Activated CD8-positive, alpha-beta T cell treated with anti-CD3 and anti-CD28 coated beads for 36 hours (primary cell): ENCODE data around the gene UBE2QL1. TPM values are rescaled to one million over a fixed set of nuclear protein-coding genes. Genes with fewer than 3 reads are reported as not detected.

ENCODE experiments used
- ATAC-seq: fragments of 200-7000 bp; cut with Tn5 transposase; one replicate; pipeline ENCODE4 v1.10.0; 2021; ENCODE audit warnings: mild to moderate bottlenecking, moderate library complexity
- CTCF ChIA-PET: fragments of 350-600 bp; sonication (Branson Sonifier 250); formaldehyde crosslinking; loops from one replicate; lab custom pipeline; 2021; ENCODE audit warnings: antibody characterized with exemption; lab: Charles Lee
- POLR2A ChIA-PET: fragments of 350-600 bp; sonication (Branson Sonifier 250); formaldehyde crosslinking; loops from one replicate; lab custom pipeline; 2021; ENCODE audit warnings: antibody characterized with exemption; lab: Charles Lee
- DNase-seq: peaks from one replicate; pipeline ENCODE4 v3.0.0-alpha.2; 2020
- H3K27ac Mint-ChIP-seq: one replicate; pipeline ENCODE4 v1.8.0; 2021; ENCODE audit warnings: mild to moderate bottlenecking, mixed read lengths
- H3K27me3 Mint-ChIP-seq: one replicate; pipeline ENCODE4 v1.8.0; 2021; ENCODE audit warnings: mixed read lengths
- H3K36me3 Mint-ChIP-seq: one replicate; pipeline ENCODE4 v1.8.0; 2021; ENCODE audit warnings: low read depth, mixed read lengths
- H3K4me1 Mint-ChIP-seq: one replicate; pipeline ENCODE4 v1.8.0; 2021; ENCODE audit warnings: low read depth, mixed read lengths
- H3K4me3 Mint-ChIP-seq: one replicate; pipeline ENCODE4 v1.8.0; 2021; ENCODE audit warnings: mild to moderate bottlenecking, moderate library complexity, mixed read lengths
- H3K9me3 Mint-ChIP-seq: one replicate; pipeline ENCODE4 v1.8.0; 2021; ENCODE audit warnings: mixed read lengths
- intact Hi-C: fragments of 100-400 bp; cut with micrococcal nuclease; formaldehyde crosslinking; loops from one replicate; pipeline ENCODE4 v1.10.0; 2022
- total RNA-seq, 2 experiments: library from RNA; stranded (reverse); gene quantifications; one replicate each; pipeline ENCODE4 v1.2.3, GENCODE V29; 2021
- TF ChIP-seq, protein P1 (sequence below): fragments of 200-600 bp; IDR thresholded peaks from one replicate; pipeline ENCODE4 v1.8.0; 2022; ENCODE audit warnings: antibody characterized with exemption, mild to moderate bottlenecking

Gene UBE2QL1
- total RNA-seq, 2 experiments from 2014 or later, result not detected

DNA sequence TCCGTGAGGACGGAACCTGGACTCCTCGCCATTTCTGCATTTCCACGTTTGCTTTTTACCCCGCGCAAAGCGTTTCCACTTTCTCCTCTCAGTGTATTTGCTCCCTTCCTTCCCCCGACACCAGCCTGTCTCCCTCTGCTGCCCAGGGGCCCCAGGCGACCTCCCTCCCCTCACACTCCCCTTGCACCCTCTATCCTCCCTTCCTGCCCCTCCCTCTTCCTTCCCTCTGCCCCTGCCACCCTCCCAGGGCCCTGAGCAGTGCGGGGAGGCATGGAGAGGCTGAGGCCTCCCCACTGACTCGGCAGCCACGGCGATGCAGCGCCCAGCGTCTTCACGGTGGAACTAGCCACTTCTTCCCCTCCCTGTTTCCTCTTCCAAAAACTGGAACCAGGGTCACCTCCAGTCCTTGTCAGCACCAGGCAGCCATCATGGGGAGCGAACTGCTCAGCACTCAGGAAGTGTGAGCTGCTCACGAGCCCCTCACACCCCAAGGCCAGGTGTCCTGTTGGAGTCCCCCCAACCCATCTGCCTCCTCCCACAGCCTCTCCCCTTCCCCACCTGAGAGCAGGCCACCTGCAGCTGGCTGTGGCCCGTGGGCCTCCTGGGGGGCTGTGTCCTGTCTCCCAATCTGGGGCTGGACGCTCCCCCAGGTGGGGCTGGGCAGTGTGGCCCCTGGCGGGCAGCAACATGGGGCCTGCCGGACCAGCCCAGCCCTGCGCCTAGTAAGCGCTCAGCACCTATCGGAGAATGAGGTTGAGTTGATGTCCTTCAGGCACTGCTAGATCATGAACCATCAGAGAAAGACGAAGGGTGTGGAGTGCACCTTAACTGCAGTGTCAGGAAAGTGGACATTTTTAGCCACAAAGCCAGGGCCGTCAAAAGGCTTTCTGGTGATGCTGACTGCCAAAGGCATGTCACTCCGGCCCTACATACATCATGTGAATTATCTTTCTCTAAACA is 17.5 kb downstream of the UBE2QL1 start:
- POLR2A ChIA-PET, result no interaction called here
- Mint-ChIP-seq H3K4me3 (no peak overlapping the region), H3K27me3 (peaks cover 10% of the 10 kb centered on the region), H3K27ac (no peak overlapping the region), H3K36me3 (no peaks in the 10 kb centered on the region), H3K9me3 (no peaks in the 10 kb centered on the region), H3K4me1 (no peaks in the 10 kb centered on the region)
- TF ChIP-seq, protein P1, sequence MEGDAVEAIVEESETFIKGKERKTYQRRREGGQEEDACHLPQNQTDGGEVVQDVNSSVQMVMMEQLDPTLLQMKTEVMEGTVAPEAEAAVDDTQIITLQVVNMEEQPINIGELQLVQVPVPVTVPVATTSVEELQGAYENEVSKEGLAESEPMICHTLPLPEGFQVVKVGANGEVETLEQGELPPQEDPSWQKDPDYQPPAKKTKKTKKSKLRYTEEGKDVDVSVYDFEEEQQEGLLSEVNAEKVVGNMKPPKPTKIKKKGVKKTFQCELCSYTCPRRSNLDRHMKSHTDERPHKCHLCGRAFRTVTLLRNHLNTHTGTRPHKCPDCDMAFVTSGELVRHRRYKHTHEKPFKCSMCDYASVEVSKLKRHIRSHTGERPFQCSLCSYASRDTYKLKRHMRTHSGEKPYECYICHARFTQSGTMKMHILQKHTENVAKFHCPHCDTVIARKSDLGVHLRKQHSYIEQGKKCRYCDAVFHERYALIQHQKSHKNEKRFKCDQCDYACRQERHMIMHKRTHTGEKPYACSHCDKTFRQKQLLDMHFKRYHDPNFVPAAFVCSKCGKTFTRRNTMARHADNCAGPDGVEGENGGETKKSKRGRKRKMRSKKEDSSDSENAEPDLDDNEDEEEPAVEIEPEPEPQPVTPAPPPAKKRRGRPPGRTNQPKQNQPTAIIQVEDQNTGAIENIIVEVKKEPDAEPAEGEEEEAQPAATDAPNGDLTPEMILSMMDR, result no peak
- CTCF ChIA-PET, result no interaction called here
- no peak for ATAC-seq
- intact Hi-C loops, result no loop called here
- DNase-seq, result no peak

- no peak for ATAC-seq
Observed at GRCh38 chr5:6466975-6467567, 18.4 kb downstream of the UBE2QL1 start.

GRCh38 chr5:6467591-6467990 is 18.9 kb downstream of the UBE2QL1 start:
- H3K27me3 Mint-ChIP-seq, result peaks cover 13% of the 10 kb centered on the region
- no peak overlapping the region for H3K4me3 Mint-ChIP-seq
- ChIA-PET POLR2A (no interaction called here), CTCF (no interaction called here)
- no peaks in the 10 kb centered on the region for H3K4me1 Mint-ChIP-seq
- no peaks in the 10 kb centered on the region for H3K36me3 Mint-ChIP-seq
- DNase-seq (no peak), ATAC-seq (no peak)
- no peaks in the 10 kb centered on the region for H3K9me3 Mint-ChIP-seq
- no peak overlapping the region for H3K27ac Mint-ChIP-seq
- intact Hi-C loops, result no loop called here
- TF ChIP-seq, protein P1, result no peak

More at GRCh38 chr5:6466975-6467567, 18.4 kb downstream of the UBE2QL1 start:
- H3K36me3 Mint-ChIP-seq, result no peaks in the 10 kb centered on the region
- POLR2A ChIA-PET, result no interaction called here
- CTCF ChIA-PET, result no interaction called here
- H3K4me1 Mint-ChIP-seq, result no peaks in the 10 kb centered on the region
- intact Hi-C loops, result no loop called here
- no peaks in the 10 kb centered on the region for H3K9me3 Mint-ChIP-seq
- no peak overlapping the region for H3K27ac Mint-ChIP-seq
- H3K4me3 Mint-ChIP-seq, result no peak overlapping the region
- DNase-seq, result no peak
- TF ChIP-seq, protein P1, result no peak
- H3K27me3 Mint-ChIP-seq, result peaks cover 13% of the 10 kb centered on the region

DNA sequence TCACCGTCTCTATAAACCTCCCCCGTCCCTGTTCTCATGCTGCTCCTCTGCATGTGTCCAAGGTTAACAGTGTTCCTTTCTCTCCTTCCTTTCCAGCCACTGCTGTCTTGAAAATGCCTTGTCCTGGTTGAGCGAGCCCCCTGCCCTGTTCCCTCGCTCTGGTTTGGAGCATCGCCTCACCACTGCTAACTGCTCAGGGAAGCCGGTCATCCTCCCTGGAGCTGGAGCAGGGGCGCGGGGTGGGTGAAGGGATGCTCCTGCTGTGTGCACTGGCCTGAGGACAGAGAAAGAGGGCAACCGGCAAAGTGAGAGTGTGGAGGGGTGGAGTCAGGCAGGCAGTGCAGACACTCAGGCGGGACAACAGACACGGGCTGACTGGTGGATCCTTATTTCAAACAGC is 19.4 kb downstream of the UBE2QL1 start:
- ATAC-seq, result no peak
- no peak for DNase-seq
- Mint-ChIP-seq H3K27ac (no peak overlapping the region), H3K27me3 (peaks cover 18% of the 10 kb centered on the region), H3K36me3 (no peaks in the 10 kb centered on the region), H3K4me3 (no peak overlapping the region), H3K4me1 (no peaks in the 10 kb centered on the region), H3K9me3 (no peaks in the 10 kb centered on the region)
- TF ChIP-seq, protein P1, result no peak
- intact Hi-C loops, result no loop called here
- ChIA-PET POLR2A (no interaction called here), CTCF (no interaction called here)

GRCh38 chr5:6468870-6469269 is 20.2 kb downstream of the UBE2QL1 start:
- no peak for ATAC-seq
- no peaks in the 10 kb centered on the region for H3K4me1 Mint-ChIP-seq
- intact Hi-C loops, result no loop called here

More at GRCh38 chr5:6468870-6469269, 20.2 kb downstream of the UBE2QL1 start:
- TF ChIP-seq, protein P1, result no peak
- Mint-ChIP-seq H3K9me3 (no peaks in the 10 kb centered on the region), H3K36me3 (no peaks in the 10 kb centered on the region), H3K4me3 (no peak overlapping the region), H3K27ac (no peak overlapping the region), H3K27me3 (peaks cover 18% of the 10 kb centered on the region)
- DNase-seq, result no peak
- CTCF ChIA-PET, result no interaction called here
- POLR2A ChIA-PET, result no interaction called here
